Measurements from ENCODE around the gene FAM47E.

- TF ChIP-seq EZH2phosphoT487 (IDR thresholded peaks at IDR 0.05; ENCODE audit: insufficient read depth, low read depth) (no peak), EZH2 (IDR thresholded peaks at IDR 0.05; ENCODE audit: insufficient read depth, poor library complexity, severe bottlenecking) (no peak)
These were observed 35.0 kb upstream of the FAM47E start for GRCh38 chr4:76216524-76216923.
